ENCODE measurements around the gene FSTL1.

- no peak for TF ChIP-seq CTCF (tag by site-specific recombination; IDR thresholded peaks at IDR 0.05)
- no peak for TF ChIP-seq ZNF600 (tag by site-specific recombination; IDR thresholded peaks at IDR 0.05)
- TF ChIP-seq ZNF621 (tag by site-specific recombination; IDR thresholded peaks at IDR 0.05) = no peak
- no peak for TF ChIP-seq ZNF843 (tag by site-specific recombination; IDR thresholded peaks at IDR 0.05)
- TF ChIP-seq KLF17 (tag by site-specific recombination; IDR thresholded peaks at IDR 0.05) = no peak
- no peak for TF ChIP-seq TSHZ1 (tag by site-specific recombination; IDR thresholded peaks at IDR 0.05; ENCODE audit: borderline replicate concordance)
Measured at GRCh38 chr3:120492103-120492502, 41.3 kb upstream of the FSTL1 start.
